Mesodermal cell (in vitro differentiated cells): ENCODE measurements around the gene PEX11B.

Source experiments
- H3K27ac ChIP-seq: 2 replicates; pipeline ENCODE4 v1.7.0; 2013; ENCODE audit warnings: mild to moderate bottlenecking, low read depth, low read length, moderate library complexity; ENCODE audit not compliant: severe bottlenecking
- H3K36me3 ChIP-seq: 2 replicates; pipeline ENCODE4 v1.7.1; 2013; ENCODE audit warnings: mild to moderate bottlenecking, low read length, moderate library complexity; ENCODE audit not compliant: control insufficient read depth, insufficient read depth
- H3K4me1 ChIP-seq: one replicate; pipeline ENCODE4 v1.7.1; 2013; ENCODE audit warnings: mild to moderate bottlenecking, low read length; ENCODE audit not compliant: insufficient read depth, control insufficient read depth, poor library complexity, severe bottlenecking
- H3K4me3 ChIP-seq: 2 replicates; pipeline ENCODE4 v1.7.0; 2013; ENCODE audit warnings: low read length, control low read depth, mild to moderate bottlenecking; ENCODE audit not compliant: insufficient read depth, poor library complexity, severe bottlenecking; ENCODE audit errors: extremely low read depth
- H3K9me3 ChIP-seq: 2 replicates; pipeline ENCODE4 v1.7.1; 2013; ENCODE audit warnings: mild to moderate bottlenecking, low read length, moderate library complexity; ENCODE audit not compliant: control insufficient read depth
- WGBS, 2 experiments: methylation state at CpG; one replicate each; pipeline ENCODE4 v1.1.5; 2013; ENCODE audit warnings: missing lambda C conversion rate in 2 of 2; ENCODE audit not compliant: insufficient coverage in 2 of 2; 5-methylcytosine and 5-hydroxymethylcytosine counted together

Gene PEX11B

DNA sequence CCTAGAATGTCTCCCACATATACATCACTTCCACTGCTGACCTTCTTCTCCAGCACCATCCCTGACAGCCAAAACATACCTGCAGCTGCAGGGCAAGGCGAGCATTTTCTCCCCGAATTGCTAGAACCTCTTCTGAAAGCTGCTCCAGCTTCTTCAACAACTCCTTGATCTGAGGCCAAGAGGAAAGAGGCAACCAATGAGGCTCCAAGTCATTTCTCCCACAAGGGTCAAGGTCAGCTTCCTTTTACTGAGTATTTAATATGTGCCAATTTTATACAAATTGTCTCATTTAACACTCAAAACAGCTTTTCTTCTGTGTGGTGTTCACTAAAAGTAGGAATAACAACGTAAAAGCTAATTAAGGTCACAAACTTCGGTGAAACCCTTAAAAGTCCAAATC, 50.3 kb downstream of the PEX11B start:
- no peaks in the 10 kb centered on the region for H3K9me3 ChIP-seq
- H3K4me3 ChIP-seq = no peak overlapping the region
- H3K4me1 ChIP-seq = no peaks in the 10 kb centered on the region
- H3K27ac ChIP-seq = no peak overlapping the region
- H3K36me3 ChIP-seq = no peaks in the 10 kb centered on the region
- 94% methylated on average over 3 to 4 of the region's 4 CpGs for WGBS, 2 experiments

GRCh38 chr1:145863282-145864018, 55.1 kb downstream of the PEX11B start:
- no peaks in the 10 kb centered on the region for H3K9me3 ChIP-seq
- H3K36me3 ChIP-seq = no peaks in the 10 kb centered on the region
- H3K27ac ChIP-seq = no peak overlapping the region
- H3K4me3 ChIP-seq = no peak overlapping the region
- peaks cover 3% of the 10 kb centered on the region for H3K4me1 ChIP-seq
- 71 to 80% methylated on average over 4 of the region's 5 CpGs for WGBS, 2 experiments
